Measurements from ENCODE around the gene SPACA7.

The SPACA7 gene

GRCh38 chr13:112328936-112329335 lies 47.2 kb upstream of the SPACA7 start:
- no peak for ATAC-seq
- no peak for TF ChIP-seq OSR1 (CRISPR knock-in tag; IDR thresholded peaks at IDR 0.05)
- no peak for TF ChIP-seq ZNF565 (CRISPR knock-in tag; conservative IDR thresholded peaks at IDR 0.05; ENCODE audit: low read depth)
- TF ChIP-seq TCF4 (CRISPR knock-in tag; IDR thresholded peaks at IDR 0.05; ENCODE audit: borderline replicate concordance) = no peak
- TF ChIP-seq ZC3H10 (CRISPR knock-in tag; IDR thresholded peaks at IDR 0.05) = no peak
- TF ChIP-seq PATZ1 (CRISPR knock-in tag; IDR thresholded peaks at IDR 0.05; ENCODE audit: borderline replicate concordance) = no peak
- TF ChIP-seq, protein P1, sequence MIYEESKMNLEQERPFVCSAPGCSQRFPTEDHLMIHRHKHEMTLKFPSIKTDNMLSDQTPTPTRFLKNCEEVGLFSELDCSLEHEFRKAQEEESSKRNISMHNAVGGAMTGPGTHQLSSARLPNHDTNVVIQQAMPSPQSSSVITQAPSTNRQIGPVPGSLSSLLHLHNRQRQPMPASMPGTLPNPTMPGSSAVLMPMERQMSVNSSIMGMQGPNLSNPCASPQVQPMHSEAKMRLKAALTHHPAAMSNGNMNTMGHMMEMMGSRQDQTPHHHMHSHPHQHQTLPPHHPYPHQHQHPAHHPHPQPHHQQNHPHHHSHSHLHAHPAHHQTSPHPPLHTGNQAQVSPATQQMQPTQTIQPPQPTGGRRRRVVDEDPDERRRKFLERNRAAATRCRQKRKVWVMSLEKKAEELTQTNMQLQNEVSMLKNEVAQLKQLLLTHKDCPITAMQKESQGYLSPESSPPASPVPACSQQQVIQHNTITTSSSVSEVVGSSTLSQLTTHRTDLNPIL (CRISPR knock-in tag; IDR thresholded peaks at IDR 0.05; ENCODE audit: low read depth) = no peak
- TF ChIP-seq, protein P2, sequence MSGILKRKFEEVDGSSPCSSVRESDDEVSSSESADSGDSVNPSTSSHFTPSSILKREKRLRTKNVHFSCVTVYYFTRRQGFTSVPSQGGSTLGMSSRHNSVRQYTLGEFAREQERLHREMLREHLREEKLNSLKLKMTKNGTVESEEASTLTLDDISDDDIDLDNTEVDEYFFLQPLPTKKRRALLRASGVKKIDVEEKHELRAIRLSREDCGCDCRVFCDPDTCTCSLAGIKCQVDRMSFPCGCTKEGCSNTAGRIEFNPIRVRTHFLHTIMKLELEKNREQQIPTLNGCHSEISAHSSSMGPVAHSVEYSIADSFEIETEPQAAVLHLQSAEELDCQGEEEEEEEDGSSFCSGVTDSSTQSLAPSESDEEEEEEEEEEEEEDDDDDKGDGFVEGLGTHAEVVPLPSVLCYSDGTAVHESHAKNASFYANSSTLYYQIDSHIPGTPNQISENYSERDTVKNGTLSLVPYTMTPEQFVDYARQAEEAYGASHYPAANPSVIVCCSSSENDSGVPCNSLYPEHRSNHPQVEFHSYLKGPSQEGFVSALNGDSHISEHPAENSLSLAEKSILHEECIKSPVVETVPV (CRISPR knock-in tag; IDR thresholded peaks at IDR 0.05) = no peak
- no peak for TF ChIP-seq ZNF70 (CRISPR knock-in tag; IDR thresholded peaks at IDR 0.05)
- no peak for TF ChIP-seq RARB (CRISPR knock-in tag; IDR thresholded peaks at IDR 0.05)
- TF ChIP-seq, protein P3, sequence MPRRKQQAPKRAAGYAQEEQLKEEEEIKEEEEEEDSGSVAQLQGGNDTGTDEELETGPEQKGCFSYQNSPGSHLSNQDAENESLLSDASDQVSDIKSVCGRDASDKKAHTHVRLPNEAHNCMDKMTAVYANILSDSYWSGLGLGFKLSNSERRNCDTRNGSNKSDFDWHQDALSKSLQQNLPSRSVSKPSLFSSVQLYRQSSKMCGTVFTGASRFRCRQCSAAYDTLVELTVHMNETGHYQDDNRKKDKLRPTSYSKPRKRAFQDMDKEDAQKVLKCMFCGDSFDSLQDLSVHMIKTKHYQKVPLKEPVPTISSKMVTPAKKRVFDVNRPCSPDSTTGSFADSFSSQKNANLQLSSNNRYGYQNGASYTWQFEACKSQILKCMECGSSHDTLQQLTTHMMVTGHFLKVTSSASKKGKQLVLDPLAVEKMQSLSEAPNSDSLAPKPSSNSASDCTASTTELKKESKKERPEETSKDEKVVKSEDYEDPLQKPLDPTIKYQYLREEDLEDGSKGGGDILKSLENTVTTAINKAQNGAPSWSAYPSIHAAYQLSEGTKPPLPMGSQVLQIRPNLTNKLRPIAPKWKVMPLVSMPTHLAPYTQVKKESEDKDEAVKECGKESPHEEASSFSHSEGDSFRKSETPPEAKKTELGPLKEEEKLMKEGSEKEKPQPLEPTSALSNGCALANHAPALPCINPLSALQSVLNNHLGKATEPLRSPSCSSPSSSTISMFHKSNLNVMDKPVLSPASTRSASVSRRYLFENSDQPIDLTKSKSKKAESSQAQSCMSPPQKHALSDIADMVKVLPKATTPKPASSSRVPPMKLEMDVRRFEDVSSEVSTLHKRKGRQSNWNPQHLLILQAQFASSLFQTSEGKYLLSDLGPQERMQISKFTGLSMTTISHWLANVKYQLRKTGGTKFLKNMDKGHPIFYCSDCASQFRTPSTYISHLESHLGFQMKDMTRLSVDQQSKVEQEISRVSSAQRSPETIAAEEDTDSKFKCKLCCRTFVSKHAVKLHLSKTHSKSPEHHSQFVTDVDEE (CRISPR knock-in tag; IDR thresholded peaks at IDR 0.05) = no peak
- no peak for TF ChIP-seq ZFP3 (CRISPR knock-in tag; IDR thresholded peaks at IDR 0.05)
- no peak for TF ChIP-seq SNAI2 (CRISPR knock-in tag; IDR thresholded peaks at IDR 0.05)
- TF ChIP-seq ZFP30 (CRISPR knock-in tag; IDR thresholded peaks at IDR 0.05) = no peak
- no peak for TF ChIP-seq ISL1 (CRISPR knock-in tag; IDR thresholded peaks at IDR 0.05)
- no peak for TF ChIP-seq ESRRG (CRISPR knock-in tag; IDR thresholded peaks at IDR 0.05)
- TF ChIP-seq ZNF8 (CRISPR knock-in tag; IDR thresholded peaks at IDR 0.05) = no peak

DNA sequence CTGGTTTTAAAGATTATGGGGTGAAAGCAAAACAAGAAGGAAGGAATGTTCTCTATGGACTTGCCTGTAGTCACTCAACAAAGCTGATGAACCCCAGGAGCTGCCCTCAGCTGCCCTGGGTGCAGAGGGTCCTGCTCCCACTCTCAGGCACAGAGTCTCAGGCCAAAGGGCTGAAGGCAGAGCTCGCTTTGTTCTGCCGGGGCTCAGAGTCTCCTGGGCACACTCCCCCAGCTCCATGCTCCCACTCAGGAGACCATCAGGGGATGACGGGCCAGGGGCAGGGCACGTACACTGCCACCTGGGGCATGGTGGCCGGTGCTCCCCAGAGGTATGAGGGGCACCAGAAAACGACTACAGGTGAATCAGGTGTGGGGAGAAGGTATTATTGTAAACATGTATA lies 46.8 kb upstream of the SPACA7 start:
- ATAC-seq = no peak
- TF ChIP-seq ARNTL (CRISPR knock-in tag; IDR thresholded peaks at IDR 0.05; ENCODE audit: borderline replicate concordance, low read depth) (no peak), ZFP30 (CRISPR knock-in tag; IDR thresholded peaks at IDR 0.05) (no peak), ZNF8 (CRISPR knock-in tag; IDR thresholded peaks at IDR 0.05) (no peak), CSDC2 (CRISPR knock-in tag; IDR thresholded peaks at IDR 0.05) (no peak), PPARA (CRISPR knock-in tag; IDR thresholded peaks at IDR 0.05; ENCODE audit: borderline replicate concordance) (no peak), PATZ1 (CRISPR knock-in tag; IDR thresholded peaks at IDR 0.05; ENCODE audit: borderline replicate concordance) (no peak), ZNF565 (CRISPR knock-in tag; conservative IDR thresholded peaks at IDR 0.05; ENCODE audit: low read depth) (no peak), ISL1 (CRISPR knock-in tag; IDR thresholded peaks at IDR 0.05) (no peak), TCF4 (CRISPR knock-in tag; IDR thresholded peaks at IDR 0.05; ENCODE audit: borderline replicate concordance) (no peak)
- TF ChIP-seq, protein P1 (CRISPR knock-in tag; IDR thresholded peaks at IDR 0.05; ENCODE audit: low read depth) = no peak

DNA sequence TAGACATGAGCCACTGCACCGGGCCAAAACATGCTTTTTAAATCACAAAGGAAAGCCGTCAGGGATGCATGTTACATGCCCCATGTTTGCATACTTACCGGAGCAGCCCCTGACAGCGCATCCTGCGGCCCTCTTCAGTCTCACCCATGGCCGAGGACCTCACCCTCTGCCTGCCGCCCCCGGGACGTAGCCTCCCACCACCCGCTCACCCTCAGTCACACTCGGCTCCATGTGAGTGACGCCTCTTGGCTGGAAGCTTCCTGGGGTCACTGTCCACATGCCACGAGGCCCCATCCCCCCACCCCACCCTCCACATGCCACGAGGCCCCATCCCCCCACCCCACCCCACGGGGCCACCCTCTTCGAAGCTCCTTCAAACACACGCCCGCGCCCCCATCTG lies 46.1 kb upstream of the SPACA7 start:
- TF ChIP-seq ARNTL (CRISPR knock-in tag; IDR thresholded peaks at IDR 0.05; ENCODE audit: borderline replicate concordance, low read depth) (no peak), ISL1 (CRISPR knock-in tag; IDR thresholded peaks at IDR 0.05) (no peak), ZFP3 (CRISPR knock-in tag; IDR thresholded peaks at IDR 0.05) (no peak)
- no peak for ATAC-seq

All from SK-N-SH treated with all-trans-retinoic acid at 6 μM for 48 hours (cell line).